Mononuclear cell (primary cell): ENCODE data around the gene LRRC8D. TPM values are rescaled to one million over a fixed set of nuclear protein-coding genes. Genes with fewer than 3 reads are reported as not detected.

Experiments used
- H3K27me3 ChIP-seq: 2 replicates; pipeline ENCODE4 v1.6.0; 2011; ENCODE audit warnings: low read length, control low read depth; ENCODE audit not compliant: insufficient read depth
- H3K4me1 ChIP-seq: 2 replicates; pipeline ENCODE4 v1.5.1; 2011; ENCODE audit warnings: mild to moderate bottlenecking, low read length, control low read depth; ENCODE audit not compliant: insufficient read depth
- H3K4me3 ChIP-seq: 2 replicates; pipeline ENCODE4 v1.5.1; 2011; ENCODE audit warnings: mild to moderate bottlenecking, low read length, moderate library complexity
- H3K9me3 ChIP-seq: 2 replicates; pipeline ENCODE4 v1.5.1; 2011; ENCODE audit warnings: low read depth, mild to moderate bottlenecking, control low read depth, low read length
- total RNA-seq: library from RNA; depleted of rRNA; stranded (reverse); fragments of >200 nt; gene quantifications from one replicate; pipeline ENCODE4 v1.2.3, GENCODE V29; 2012

Gene LRRC8D
- total RNA-seq, 1 donor = 19.6 TPM

DNA sequence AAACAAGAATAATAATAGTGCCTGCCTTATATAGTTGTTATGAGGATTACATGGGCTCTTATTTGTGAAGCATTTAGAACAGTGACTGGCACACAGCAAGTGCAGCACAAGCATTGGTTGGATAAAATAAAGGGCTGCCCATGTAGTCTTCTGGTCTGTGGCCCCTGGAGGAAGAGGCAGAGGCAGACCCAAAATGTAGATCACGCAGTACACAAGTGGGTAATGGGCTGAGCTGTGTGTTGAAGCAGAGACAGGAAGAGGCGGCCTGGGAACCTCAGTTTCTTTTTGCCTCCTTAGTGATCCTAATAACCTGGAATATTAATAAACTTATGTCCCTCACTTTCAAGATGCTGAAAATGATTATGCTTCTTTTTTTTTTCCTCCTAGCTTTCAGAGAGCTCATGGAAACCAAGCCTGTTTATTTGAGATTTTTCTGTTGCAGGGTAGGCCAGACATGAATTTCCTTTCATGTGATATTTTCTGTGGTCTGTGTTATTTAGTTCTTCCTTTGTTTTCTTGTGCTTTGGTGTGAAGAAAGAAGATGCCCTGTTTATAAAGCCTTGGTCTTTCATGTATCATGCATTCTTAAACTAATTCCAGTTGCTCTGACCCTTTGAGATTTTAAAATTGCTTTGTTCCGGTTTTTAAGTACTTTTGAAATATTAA, 42.5 kb downstream of the LRRC8D start:
- no peaks in the 10 kb centered on the region for H3K4me1 ChIP-seq
- H3K9me3 ChIP-seq = no peaks in the 10 kb centered on the region
- no peaks in the 10 kb centered on the region for H3K27me3 ChIP-seq
- H3K4me3 ChIP-seq = no peak overlapping the region

GRCh38 chr1:89865498-89866382, 44.9 kb downstream of the LRRC8D start:
- Histone ChIP-seq H3K4me1 (no peaks in the 10 kb centered on the region), H3K27me3 (no peaks in the 10 kb centered on the region), H3K9me3 (no peaks in the 10 kb centered on the region), H3K4me3 (no peak overlapping the region)

DNA sequence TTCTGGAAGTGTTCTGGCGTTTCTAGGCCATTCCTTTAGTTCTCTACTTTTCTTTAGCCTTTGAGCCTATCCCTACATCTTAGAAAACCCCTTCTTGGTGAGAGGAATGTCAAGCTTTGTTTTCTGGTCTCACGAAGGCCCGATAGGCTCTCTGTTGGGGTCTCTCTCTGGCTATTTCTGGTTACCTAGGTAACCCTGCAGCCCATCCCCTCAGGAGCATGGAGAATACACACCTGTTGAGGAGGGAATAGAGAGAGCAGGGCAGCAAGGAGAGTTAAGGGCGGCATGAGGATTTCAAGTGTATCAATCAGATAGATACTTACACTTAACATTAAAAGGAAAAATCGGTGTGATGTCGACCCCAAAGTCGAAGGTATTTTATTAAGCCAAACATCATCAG, 45.7 kb downstream of the LRRC8D start:
- H3K27me3 ChIP-seq = no peaks in the 10 kb centered on the region
- no peaks in the 10 kb centered on the region for H3K4me1 ChIP-seq
- H3K9me3 ChIP-seq = no peaks in the 10 kb centered on the region
- H3K4me3 ChIP-seq = no peak overlapping the region

DNA sequence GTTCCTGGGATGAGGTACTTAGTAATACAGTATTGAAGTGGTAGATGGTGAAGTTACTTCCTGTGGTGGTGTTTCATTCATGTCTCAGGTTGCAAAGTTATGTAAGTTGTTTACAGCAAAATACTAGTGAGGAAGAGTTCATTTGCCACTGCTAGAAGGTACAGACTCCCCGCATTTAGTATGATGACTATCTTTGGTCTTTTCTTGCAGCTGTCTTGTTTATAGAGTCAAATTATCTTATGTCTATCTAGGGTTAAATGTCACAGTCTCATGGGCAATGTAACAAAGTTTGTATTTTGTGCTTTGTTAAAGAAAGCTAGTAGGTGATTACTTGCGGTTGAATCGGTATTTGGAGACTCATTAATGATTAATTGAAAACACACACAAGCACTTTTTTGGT, 50.2 kb downstream of the LRRC8D start:
- no peaks in the 10 kb centered on the region for H3K4me1 ChIP-seq

DNA sequence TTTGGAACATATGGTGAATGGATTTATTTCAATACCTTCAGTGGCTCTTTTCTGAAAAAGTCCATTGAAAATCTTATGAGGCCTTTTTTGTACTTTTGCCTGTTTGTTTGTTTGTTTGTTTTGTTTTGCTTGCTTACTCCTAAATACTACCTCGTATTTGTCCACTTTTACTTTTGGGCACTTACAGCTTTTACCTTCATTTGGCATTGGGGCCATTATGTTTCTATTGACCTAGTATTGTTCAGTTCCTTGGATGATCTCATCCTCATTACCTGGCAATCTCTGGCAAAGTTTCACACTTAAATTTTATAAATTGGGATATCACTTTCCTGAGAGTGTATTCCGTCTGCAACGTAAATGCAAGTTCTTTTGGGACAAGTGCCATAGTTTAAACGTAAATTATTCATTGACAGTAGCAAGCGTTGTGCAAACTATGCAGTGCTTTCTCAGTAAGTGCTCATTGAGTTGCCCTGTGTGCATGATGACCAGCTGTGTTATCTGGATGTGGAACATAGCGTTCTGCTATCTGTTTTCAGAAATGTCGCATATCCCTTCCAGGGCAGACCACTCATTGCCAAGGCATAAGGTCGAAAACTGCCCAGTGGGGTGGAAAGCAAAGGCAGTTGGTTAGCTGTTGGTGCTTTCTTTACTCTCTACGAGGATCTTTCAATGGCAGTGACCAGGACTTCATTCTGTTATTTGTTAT, 51.1 kb downstream of the LRRC8D start:
- Histone ChIP-seq H3K9me3 (no peaks in the 10 kb centered on the region), H3K27me3 (no peaks in the 10 kb centered on the region), H3K4me3 (no peak overlapping the region), H3K4me1 (no peaks in the 10 kb centered on the region)

More for the DNA sequence above, 50.2 kb downstream of the LRRC8D start:
- no peak overlapping the region for H3K4me3 ChIP-seq
- H3K27me3 ChIP-seq = no peaks in the 10 kb centered on the region
- no peaks in the 10 kb centered on the region for H3K9me3 ChIP-seq

- no peak overlapping the region for H3K4me3 ChIP-seq
- no peaks in the 10 kb centered on the region for H3K9me3 ChIP-seq
- H3K27me3 ChIP-seq = no peaks in the 10 kb centered on the region
- H3K4me1 ChIP-seq = no peaks in the 10 kb centered on the region
Observed at GRCh38 chr1:89872567-89872966, 51.7 kb downstream of the LRRC8D start.

GRCh38 chr1:89873288-89873687, 52.5 kb downstream of the LRRC8D start:
- Histone ChIP-seq H3K4me1 (no peaks in the 10 kb centered on the region), H3K27me3 (no peaks in the 10 kb centered on the region), H3K9me3 (no peaks in the 10 kb centered on the region), H3K4me3 (no peak overlapping the region)

GRCh38 chr1:89873770-89874169, 52.9 kb downstream of the LRRC8D start:
- no peaks in the 10 kb centered on the region for H3K9me3 ChIP-seq
- no peaks in the 10 kb centered on the region for H3K4me1 ChIP-seq
- no peak overlapping the region for H3K4me3 ChIP-seq
- H3K27me3 ChIP-seq = no peaks in the 10 kb centered on the region

GRCh38 chr1:89876463-89876862, 55.6 kb downstream of the LRRC8D start:
- H3K4me3 ChIP-seq = no peak overlapping the region
- no peaks in the 10 kb centered on the region for H3K27me3 ChIP-seq
- peaks cover 7% of the 10 kb centered on the region for H3K9me3 ChIP-seq
- no peaks in the 10 kb centered on the region for H3K4me1 ChIP-seq

GRCh38 chr1:89877756-89878155, 56.9 kb downstream of the LRRC8D start:
- Histone ChIP-seq H3K4me1 (no peaks in the 10 kb centered on the region), H3K9me3 (peaks cover 13% of the 10 kb centered on the region), H3K4me3 (no peak overlapping the region), H3K27me3 (no peaks in the 10 kb centered on the region)

DNA sequence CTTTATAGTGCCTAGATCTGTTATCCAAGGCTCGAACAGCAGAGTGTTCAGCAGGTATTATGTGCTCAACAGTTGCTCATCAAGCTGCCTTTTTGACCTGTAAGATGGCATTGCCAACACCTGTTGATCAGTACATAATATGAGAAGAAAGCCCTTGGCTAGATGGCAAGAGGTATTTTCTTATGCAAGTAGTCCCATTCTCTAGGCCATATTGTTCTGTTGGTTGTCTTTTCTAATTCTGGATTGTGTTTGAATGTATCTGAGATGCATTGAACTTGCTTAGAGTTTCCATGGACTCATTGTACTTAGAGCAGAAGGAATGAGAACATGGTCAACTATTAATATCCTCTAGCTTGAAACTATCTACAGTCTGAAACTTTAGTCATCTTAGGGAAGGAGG, 57.4 kb downstream of the LRRC8D start:
- H3K4me3 ChIP-seq = no peak overlapping the region
- no peaks in the 10 kb centered on the region for H3K27me3 ChIP-seq
- H3K4me1 ChIP-seq = no peaks in the 10 kb centered on the region
- H3K9me3 ChIP-seq = peaks cover 13% of the 10 kb centered on the region

DNA sequence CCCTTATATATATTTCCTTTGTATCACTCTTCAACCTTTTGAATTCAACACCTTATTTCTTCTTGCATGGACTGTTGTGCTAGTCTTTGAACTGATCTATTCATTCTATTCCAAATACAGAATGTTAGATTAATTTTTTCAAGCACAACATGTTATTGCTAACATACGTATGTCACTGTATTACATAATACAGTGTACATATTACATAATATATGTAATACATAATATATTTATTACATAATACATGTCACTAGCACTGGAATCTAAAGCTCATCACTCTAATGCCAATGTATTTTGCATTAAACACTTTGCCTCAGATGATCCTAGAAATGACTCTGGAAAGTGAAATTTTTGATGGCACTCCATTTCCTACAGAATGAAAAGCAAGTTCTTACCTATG, 59.8 kb downstream of the LRRC8D start:
- no peaks in the 10 kb centered on the region for H3K27me3 ChIP-seq
- no peaks in the 10 kb centered on the region for H3K4me1 ChIP-seq
- H3K4me3 ChIP-seq = no peak overlapping the region
- H3K9me3 ChIP-seq = peaks cover 13% of the 10 kb centered on the region

DNA sequence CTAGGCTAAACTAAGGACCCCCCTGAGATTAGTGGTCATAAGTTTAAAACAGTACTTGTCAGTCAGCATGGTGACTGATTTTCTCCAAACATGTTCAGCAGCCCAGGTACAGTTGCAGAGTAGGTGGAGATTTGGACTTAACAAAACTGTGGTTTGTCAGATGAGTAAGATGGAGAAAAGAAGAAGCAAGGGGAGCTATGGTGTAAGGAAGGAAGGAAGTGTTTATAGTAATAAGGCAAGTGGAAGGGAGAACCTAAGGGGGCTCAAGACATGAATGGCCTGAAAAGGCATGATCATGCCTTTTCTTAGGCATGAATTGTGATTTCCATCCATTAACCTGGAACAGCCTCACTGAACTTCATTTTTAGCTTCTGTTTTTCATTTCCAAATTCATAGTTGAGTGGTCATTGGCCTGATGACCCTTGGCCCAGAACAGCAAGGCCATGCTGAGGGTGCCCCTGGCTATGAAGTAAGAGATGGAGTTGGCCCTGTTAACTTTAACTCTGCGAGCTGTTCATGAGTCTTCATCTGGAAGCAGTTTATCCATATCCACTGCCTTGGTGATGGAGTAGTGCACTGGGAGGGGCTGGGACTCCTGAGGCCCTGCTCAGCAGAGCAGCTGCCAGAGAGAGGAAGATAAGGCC, 60.7 kb downstream of the LRRC8D start:
- H3K4me1 ChIP-seq = no peaks in the 10 kb centered on the region
- no peak overlapping the region for H3K4me3 ChIP-seq
- H3K9me3 ChIP-seq = peaks cover 13% of the 10 kb centered on the region
- H3K27me3 ChIP-seq = no peaks in the 10 kb centered on the region

DNA sequence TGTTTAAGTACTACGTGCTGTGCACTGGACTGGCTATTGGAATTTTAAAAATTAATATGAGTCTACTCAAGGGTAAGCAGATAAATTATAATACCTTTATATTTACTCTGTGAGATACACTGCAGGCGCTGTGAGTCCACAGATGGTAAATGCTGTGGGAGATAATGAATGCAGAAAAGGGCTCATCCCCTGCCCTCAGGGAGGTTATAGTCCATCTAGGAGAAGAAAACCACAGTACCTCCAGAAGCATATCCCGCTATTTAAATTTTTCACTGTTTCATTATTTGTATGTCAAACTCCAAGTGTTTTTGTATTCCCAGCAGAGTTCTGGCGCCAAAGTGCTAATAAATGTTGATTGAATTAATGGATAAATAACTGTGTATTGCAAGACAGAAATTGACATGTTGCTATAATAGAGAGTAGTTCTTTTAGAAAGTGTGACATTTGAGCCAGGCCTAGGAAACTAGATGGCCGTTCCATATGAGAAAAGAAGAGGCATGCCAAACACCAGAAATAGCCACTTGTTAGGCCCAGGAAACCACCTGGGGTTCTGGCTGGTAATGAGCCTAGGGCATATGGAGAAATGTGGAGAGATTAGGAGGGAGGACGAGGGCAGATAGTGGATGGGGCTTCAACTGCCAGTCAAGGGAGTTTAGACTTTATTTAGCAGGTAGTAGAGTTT, 61.7 kb downstream of the LRRC8D start:
- Histone ChIP-seq H3K4me1 (no peaks in the 10 kb centered on the region), H3K27me3 (no peaks in the 10 kb centered on the region), H3K9me3 (peaks cover 13% of the 10 kb centered on the region)

More for the DNA sequence above, 61.7 kb downstream of the LRRC8D start:
- H3K4me3 ChIP-seq = no peak overlapping the region
